ENCODE data around the gene MAGI1. TPM values are rescaled to one million over a fixed set of nuclear protein-coding genes. Genes with fewer than 3 reads are reported as not detected.

MAGI1 gene
- total RNA-seq, 1 experiment from 2014 or later = 38.6 TPM

GRCh38 chr3:65871305-65872141 is 167.2 kb downstream of the MAGI1 start:
- no peak for DNase-seq (ENCODE audit: low read depth, low spot score)
- POLR2A ChIA-PET = no interaction called here
- no peaks in the 10 kb centered on the region for H3K36me3 ChIP-seq (ENCODE audit: control insufficient read depth in 1 of 2, insufficient read depth in 2 of 2, low read length in 2 of 2)
- intact Hi-C loops (cut with micrococcal nuclease) = no loop called here
- no peak overlapping the region for H3K4me2 ChIP-seq (ENCODE audit: low read length)
- ATAC-seq = no peak
- H2AFZ ChIP-seq (ENCODE audit: low read depth, low read length, poor library complexity, severe bottlenecking) = no peak overlapping the region
- BruUV-seq (replicated peaks) = no TSS peak
- no peak overlapping the region for H3K27ac ChIP-seq (ENCODE audit: low read depth, low read length)
- H3K4me1 ChIP-seq (ENCODE audit: control insufficient read depth in 1 of 2, insufficient read depth in 2 of 2, low read length in 2 of 2) = peaks cover 0 to 8% of the 10 kb centered on the region in 2 experiments; a peak in 2 of 4 replicates
- no peaks in the 10 kb centered on the region; the same call in 1 of the 2 replicates for H4K20me1 ChIP-seq (ENCODE audit: insufficient read depth)
- no peak overlapping the region for H3K4me3 ChIP-seq (replicated peaks in 1 of 2; ENCODE audit: low read depth in 1 of 2, low read length in 2 of 2)
- RAD21 ChIA-PET (ENCODE audit: low non-redundant PET in 1 of 2, low total read pairs in 2 of 2, uncharacterized antibody in 2 of 2, unreplicated experiment in 2 of 2) = no interaction called here
- TF ChIP-seq YY1 (IDR thresholded peaks at IDR 0.05; ENCODE audit: extremely low read depth, insufficient replicate concordance, low read depth, low read length) = no peak
- TF ChIP-seq, protein P1, sequence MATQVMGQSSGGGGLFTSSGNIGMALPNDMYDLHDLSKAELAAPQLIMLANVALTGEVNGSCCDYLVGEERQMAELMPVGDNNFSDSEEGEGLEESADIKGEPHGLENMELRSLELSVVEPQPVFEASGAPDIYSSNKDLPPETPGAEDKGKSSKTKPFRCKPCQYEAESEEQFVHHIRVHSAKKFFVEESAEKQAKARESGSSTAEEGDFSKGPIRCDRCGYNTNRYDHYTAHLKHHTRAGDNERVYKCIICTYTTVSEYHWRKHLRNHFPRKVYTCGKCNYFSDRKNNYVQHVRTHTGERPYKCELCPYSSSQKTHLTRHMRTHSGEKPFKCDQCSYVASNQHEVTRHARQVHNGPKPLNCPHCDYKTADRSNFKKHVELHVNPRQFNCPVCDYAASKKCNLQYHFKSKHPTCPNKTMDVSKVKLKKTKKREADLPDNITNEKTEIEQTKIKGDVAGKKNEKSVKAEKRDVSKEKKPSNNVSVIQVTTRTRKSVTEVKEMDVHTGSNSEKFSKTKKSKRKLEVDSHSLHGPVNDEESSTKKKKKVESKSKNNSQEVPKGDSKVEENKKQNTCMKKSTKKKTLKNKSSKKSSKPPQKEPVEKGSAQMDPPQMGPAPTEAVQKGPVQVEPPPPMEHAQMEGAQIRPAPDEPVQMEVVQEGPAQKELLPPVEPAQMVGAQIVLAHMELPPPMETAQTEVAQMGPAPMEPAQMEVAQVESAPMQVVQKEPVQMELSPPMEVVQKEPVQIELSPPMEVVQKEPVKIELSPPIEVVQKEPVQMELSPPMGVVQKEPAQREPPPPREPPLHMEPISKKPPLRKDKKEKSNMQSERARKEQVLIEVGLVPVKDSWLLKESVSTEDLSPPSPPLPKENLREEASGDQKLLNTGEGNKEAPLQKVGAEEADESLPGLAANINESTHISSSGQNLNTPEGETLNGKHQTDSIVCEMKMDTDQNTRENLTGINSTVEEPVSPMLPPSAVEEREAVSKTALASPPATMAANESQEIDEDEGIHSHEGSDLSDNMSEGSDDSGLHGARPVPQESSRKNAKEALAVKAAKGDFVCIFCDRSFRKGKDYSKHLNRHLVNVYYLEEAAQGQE (IDR thresholded peaks at IDR 0.05; ENCODE audit: low read depth) = no peak
- TF ChIP-seq, protein P2, sequence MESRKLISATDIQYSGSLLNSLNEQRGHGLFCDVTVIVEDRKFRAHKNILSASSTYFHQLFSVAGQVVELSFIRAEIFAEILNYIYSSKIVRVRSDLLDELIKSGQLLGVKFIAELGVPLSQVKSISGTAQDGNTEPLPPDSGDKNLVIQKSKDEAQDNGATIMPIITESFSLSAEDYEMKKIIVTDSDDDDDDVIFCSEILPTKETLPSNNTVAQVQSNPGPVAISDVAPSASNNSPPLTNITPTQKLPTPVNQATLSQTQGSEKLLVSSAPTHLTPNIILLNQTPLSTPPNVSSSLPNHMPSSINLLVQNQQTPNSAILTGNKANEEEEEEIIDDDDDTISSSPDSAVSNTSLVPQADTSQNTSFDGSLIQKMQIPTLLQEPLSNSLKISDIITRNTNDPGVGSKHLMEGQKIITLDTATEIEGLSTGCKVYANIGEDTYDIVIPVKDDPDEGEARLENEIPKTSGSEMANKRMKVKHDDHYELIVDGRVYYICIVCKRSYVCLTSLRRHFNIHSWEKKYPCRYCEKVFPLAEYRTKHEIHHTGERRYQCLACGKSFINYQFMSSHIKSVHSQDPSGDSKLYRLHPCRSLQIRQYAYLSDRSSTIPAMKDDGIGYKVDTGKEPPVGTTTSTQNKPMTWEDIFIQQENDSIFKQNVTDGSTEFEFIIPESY (IDR thresholded peaks at IDR 0.05; ENCODE audit: extremely low read depth, insufficient replicate concordance, low read length) = no peak
- no peak for TF ChIP-seq EGR1 (IDR thresholded peaks at IDR 0.05; ENCODE audit: low read depth)
- no peak for TF ChIP-seq POLR2AphosphoS5 (IDR thresholded peaks at IDR 0.05; ENCODE audit: low read depth, low read length)
- no peak for TF ChIP-seq POLR2A (IDR thresholded peaks at IDR 0.05; ENCODE audit: borderline replicate concordance, extremely low read depth, insufficient read depth, insufficient read length)
- TF ChIP-seq, protein P3, sequence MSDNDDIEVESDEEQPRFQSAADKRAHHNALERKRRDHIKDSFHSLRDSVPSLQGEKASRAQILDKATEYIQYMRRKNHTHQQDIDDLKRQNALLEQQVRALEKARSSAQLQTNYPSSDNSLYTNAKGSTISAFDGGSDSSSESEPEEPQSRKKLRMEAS (IDR thresholded peaks at IDR 0.05) = no peak
- no peak for TF ChIP-seq SIN3A (IDR thresholded peaks at IDR 0.05; ENCODE audit: low read depth)
- no peak for TF ChIP-seq CEBPB (IDR thresholded peaks at IDR 0.05; ENCODE audit: low read depth)
- no peak for TF ChIP-seq RAD21 (IDR thresholded peaks at IDR 0.05; ENCODE audit: low read depth)
- no peak for TF ChIP-seq CTCF (IDR thresholded peaks at IDR 0.05 in 2 of 3, conservative IDR thresholded peaks at IDR 0.05 in 1 of 3; ENCODE audit: borderline replicate concordance in 1 of 3, insufficient read depth in 1 of 3, low read depth in 2 of 3, low read length in 2 of 3)
- TF ChIP-seq CBX3 (IDR thresholded peaks at IDR 0.05; ENCODE audit: low read depth) = no peak
- TF ChIP-seq FOSL1 (IDR thresholded peaks at IDR 0.05; ENCODE audit: low read depth) = no peak
- TF ChIP-seq TCF7L2 (IDR thresholded peaks at IDR 0.05; ENCODE audit: borderline replicate concordance, extremely low read depth, insufficient read depth, insufficient read length) = no peak
- TF ChIP-seq ZFX (IDR thresholded peaks at IDR 0.05) = no peak
- TF ChIP-seq EZH2phosphoT487 (IDR thresholded peaks at IDR 0.05; ENCODE audit: borderline replicate concordance) = no peak
- 0 out of 2 replicates have a peak, but pooled peaks cover 2% of the 10 kb centered on the region for H3K79me2 ChIP-seq (ENCODE audit: insufficient read depth, low read length)
- H3K27me3 ChIP-seq (ENCODE audit: insufficient read depth, low read length) = no peaks in the 10 kb centered on the region
- H3K9me2 ChIP-seq (ENCODE audit: insufficient read depth) = no peaks in the 10 kb centered on the region
- H3K9ac ChIP-seq (ENCODE audit: low read length) = no peak overlapping the region
- H3K9me3 ChIP-seq (ENCODE audit: control insufficient read depth in 1 of 2, insufficient read depth in 1 of 2, low read depth in 1 of 2, low read length in 2 of 2) = no peaks in the 10 kb centered on the region
- CTCF ChIA-PET = no interaction called here
